GM23338 (cell line): ENCODE measurements around the gene AP3D1. TPM values are rescaled to one million over a fixed set of nuclear protein-coding genes. Genes with fewer than 3 reads are reported as not detected.

Source experiments
- ATAC-seq: fragments of 200-7000 bp; cut with Tn5 transposase; 3 replicates; pipeline ENCODE4 v1.9.1; 2020
- DNase-seq: peaks from one replicate; pipeline ENCODE4 v3.0.0-alpha.2; 2015; ENCODE audit warnings: low spot score
- H2AFZ ChIP-seq: fragments of 200-600 bp; sonication (generic); 2 replicates; pipeline ENCODE4 v1.8.0; 2016; ENCODE audit warnings: antibody characterized with exemption, mild to moderate bottlenecking, moderate library complexity
- H3F3A ChIP-seq: fragments of 200-600 bp; sonication (generic); replicated peaks from 2 replicates; pipeline ENCODE4 v1.8.0; 2017; ENCODE audit warnings: antibody characterized with exemption, mixed run types, low read depth
- H3K27ac ChIP-seq: fragments of 200-600 bp; sonication (generic); 2 replicates; pipeline ENCODE4 v1.6.1; 2016; ENCODE audit warnings: low read depth
- H3K27me3 ChIP-seq: fragments of 200-600 bp; sonication (generic); 2 replicates; pipeline ENCODE4 v1.8.0; 2016; ENCODE audit warnings: mild to moderate bottlenecking, mixed run types, moderate library complexity; ENCODE audit not compliant: insufficient read depth
- H3K36me3 ChIP-seq: fragments of 200-600 bp; sonication (generic); 2 replicates; pipeline ENCODE4 v1.8.0; 2016; ENCODE audit warnings: mild to moderate bottlenecking; ENCODE audit not compliant: insufficient read depth
- H3K4me1 ChIP-seq: fragments of 200-600 bp; sonication (generic); 2 replicates; pipeline ENCODE4 v1.8.0; 2016; ENCODE audit warnings: mild to moderate bottlenecking, moderate library complexity; ENCODE audit not compliant: insufficient read depth
- H3K4me2 ChIP-seq: fragments of 200-600 bp; sonication (generic); 2 replicates; pipeline ENCODE4 v1.7.1; 2017; ENCODE audit warnings: mixed run types
- H3K4me3 ChIP-seq: fragments of 200-600 bp; sonication (generic); 2 replicates; pipeline ENCODE4 v1.6.1; 2016; ENCODE audit warnings: mixed run types
- H3K79me2 ChIP-seq: fragments of 200-600 bp; sonication (generic); replicated peaks from 2 replicates; pipeline ENCODE4 v1.8.0; 2017; ENCODE audit warnings: mild to moderate bottlenecking; ENCODE audit not compliant: insufficient read depth
- H3K9me2 ChIP-seq: fragments of 200-600 bp; sonication (generic); 2 replicates; pipeline ENCODE4 v1.8.0; 2017; ENCODE audit not compliant: insufficient read depth
- H4K20me1 ChIP-seq: fragments of 200-600 bp; sonication (generic); replicated peaks from 2 replicates; pipeline ENCODE4 v1.8.0; 2017; ENCODE audit warnings: mild to moderate bottlenecking; ENCODE audit not compliant: insufficient read depth
- H3K27ac Mint-ChIP-seq: 2 replicates; pipeline ENCODE4 v1.8.0; 2020; ENCODE audit warnings: inconsistent platforms, mild to moderate bottlenecking, moderate library complexity, mixed read lengths
- H3K27me3 Mint-ChIP-seq: 3 replicates; pipeline ENCODE4 v1.8.0; 2022; ENCODE audit warnings: low read depth, mild to moderate bottlenecking, moderate library complexity, mixed read lengths, inconsistent platforms; ENCODE audit not compliant: insufficient read depth, poor library complexity
- H3K36me3 Mint-ChIP-seq: 3 replicates; pipeline ENCODE4 v1.8.0; 2021; ENCODE audit warnings: low read depth, mild to moderate bottlenecking, inconsistent platforms, moderate library complexity, mixed read lengths
- H3K4me1 Mint-ChIP-seq: 3 replicates; pipeline ENCODE4 v1.8.0; 2020; ENCODE audit warnings: mild to moderate bottlenecking, inconsistent platforms, mixed read lengths
- H3K4me3 Mint-ChIP-seq: 3 replicates; pipeline ENCODE4 v1.8.0; 2021; ENCODE audit warnings: moderate library complexity, mild to moderate bottlenecking, inconsistent platforms, mixed read lengths
- H3K9me3 Mint-ChIP-seq: 3 replicates; pipeline ENCODE4 v1.8.0; 2020; ENCODE audit warnings: moderate library complexity, mild to moderate bottlenecking, inconsistent platforms, mixed read lengths
- CREB1 ChIP-seq: fragments of 250-450 bp; sonication (Bioruptor Pico); IDR thresholded peaks from 2 replicates; pipeline ENCODE4 v1.5.0; 2020; ENCODE audit warnings: low read depth, mild to moderate bottlenecking, moderate library complexity
- CTCF ChIP-seq, 2 experiments: fragments of 200-600 bp in 1 of 2; sonication (generic) in 1 of 2; conservative IDR thresholded peaks; 2 replicates each; pipeline versions ENCODE4 v1.5.1 to v1.6.1; 2016 to 2017; ENCODE audit warnings: antibody characterized with exemption in 2 of 2, low read depth in 2 of 2, mild to moderate bottlenecking in 2 of 2, moderate library complexity in 1 of 2
- ETS1 ChIP-seq: IDR thresholded peaks from 2 replicates; pipeline ENCODE4 v1.6.1; 2016; ENCODE audit warnings: antibody characterized with exemption
- EZH2 ChIP-seq: fragments of 200-600 bp; sonication (generic); IDR thresholded peaks from one replicate; pipeline ENCODE4 v1.8.0; 2017; ENCODE audit warnings: antibody characterized with exemption, mild to moderate bottlenecking, low read depth; ENCODE audit not compliant: unreplicated experiment
- JUNB ChIP-seq: IDR thresholded peaks from one replicate; pipeline ENCODE4 v1.6.1; 2016; ENCODE audit warnings: antibody characterized with exemption; ENCODE audit not compliant: unreplicated experiment
- NANOG ChIP-seq: IDR thresholded peaks from 2 replicates; pipeline ENCODE4 v1.6.1; 2016; ENCODE audit warnings: antibody characterized with exemption, borderline replicate concordance
- POLR2AphosphoS5 ChIP-seq: IDR thresholded peaks from 2 replicates; pipeline ENCODE4 v1.6.1; 2016; ENCODE audit warnings: antibody characterized with exemption, low read depth
- REST ChIP-seq: IDR thresholded peaks from one replicate; pipeline ENCODE4 v1.6.1; 2018; ENCODE audit warnings: antibody characterized with exemption; ENCODE audit not compliant: unreplicated experiment
- STAT1 ChIP-seq: IDR thresholded peaks from one replicate; pipeline ENCODE4 v1.6.1; 2016; ENCODE audit warnings: antibody characterized with exemption; ENCODE audit not compliant: unreplicated experiment
- ZNF114 ChIP-seq: fragments of 250-450 bp; sonication (Bioruptor Pico); IDR thresholded peaks from 2 replicates; pipeline ENCODE4 v1.5.0; 2020; ENCODE audit warnings: mild to moderate bottlenecking, moderate library complexity
- ZNF331 ChIP-seq: fragments of 250-450 bp; sonication (Bioruptor Pico); IDR thresholded peaks from 2 replicates; pipeline ENCODE4 v1.5.0; 2020; ENCODE audit warnings: low read depth, mild to moderate bottlenecking, moderate library complexity
- ZNF462 ChIP-seq: fragments of 250-450 bp; sonication (Bioruptor Pico); IDR thresholded peaks from 2 replicates; pipeline ENCODE4 v1.5.0; 2020; ENCODE audit warnings: mild to moderate bottlenecking, moderate library complexity
- polyA plus RNA-seq: library from polyadenylated mRNA; unstranded; fragments of >200 nt; fragmentation: Nextera tagmentation; extraction: Ambion mirVana; gene quantifications from 2 replicates; pipeline ENCODE4 v1.2.1, GENCODE V29; 2016
- total RNA-seq: library from RNA; depleted of rRNA; stranded (reverse); fragments of >200 nt; shearing (Covaris generic); gene quantifications from 2 replicates; pipeline ENCODE4 v1.2.3, GENCODE V29; 2014

The AP3D1 gene
- total and polyA plus RNA-seq, 2 experiments from 2014 or later, result 101 to 236 TPM

GRCh38 chr19:2186071-2186846 lies 34.9 kb upstream of the AP3D1 start:
- no peak overlapping the region for H3K4me2 ChIP-seq

More at GRCh38 chr19:2186071-2186846, 34.9 kb upstream of the AP3D1 start:
- Histone ChIP-seq H3K79me2 (peaks cover 39% of the 10 kb centered on the region), H3K9me2 (no peaks in the 10 kb centered on the region), H3F3A (0 out of 2 replicates have a peak, but pooled peaks cover 4% of the 10 kb centered on the region), H3K4me3 (no peak overlapping the region), H3K27me3 (no peaks in the 10 kb centered on the region), H2AFZ (no peak overlapping the region), H3K4me1 (no peaks in the 10 kb centered on the region), H3K27ac (peak overlapping the region; percentile 66; the same call in 1 of the 2 replicates), H4K20me1 (peaks cover 16% of the 10 kb centered on the region; the same call in 1 of the 2 replicates), H3K36me3 (no peaks in the 10 kb centered on the region)
- Mint-ChIP-seq H3K27me3 (peaks cover 8% of the 10 kb centered on the region), H3K36me3 (peaks cover 38% of the 10 kb centered on the region), H3K4me3 (no peak overlapping the region), H3K4me1 (peaks cover 2% of the 10 kb centered on the region; the same call in 1 of the 3 replicates), H3K27ac (no peak overlapping the region), H3K9me3 (no peaks in the 10 kb centered on the region)
- ATAC-seq (no peak), DNase-seq (no peak)
- TF ChIP-seq NANOG (no peak), EZH2 (no peak), ZNF331 (CRISPR knock-in tag) (no peak), JUNB (no peak), CTCF (conservative IDR thresholded peaks at IDR 0.05; ENCODE audit: low read depth in 2 of 2) (no peak), ETS1 (no peak), STAT1 (no peak), REST (no peak), ZNF114 (CRISPR knock-in tag) (no peak), POLR2AphosphoS5 (no peak), CREB1 (CRISPR knock-in tag) (no peak), ZNF462 (no peak)
